ENCODE results near the gene CEACAM7. TPM values are rescaled to one million over a fixed set of nuclear protein-coding genes. Genes with fewer than 3 reads are reported as not detected.

Gene CEACAM7
- total and polyA plus RNA-seq, 2 of the 13 experiments (the other 11 are each of a cell fraction or from before 2014, with no cell fraction given): not detected

- TF ChIP-seq CHD2 (IDR thresholded peaks at IDR 0.05; ENCODE audit: low read depth, low read length) (no peak), HMG20A (CRISPR knock-in tag; IDR thresholded peaks at IDR 0.05; ENCODE audit: borderline replicate concordance) (no peak), ETV5 (CRISPR knock-in tag; IDR thresholded peaks at IDR 0.05; ENCODE audit: borderline replicate concordance) (no peak), ZNF503 (CRISPR knock-in tag; IDR thresholded peaks at IDR 0.05) (no peak), USF2 (IDR thresholded peaks at IDR 0.05; ENCODE audit: low read depth, low read length) (no peak), USF2 (CRISPR knock-in tag; IDR thresholded peaks at IDR 0.05; ENCODE audit: borderline replicate concordance) (no peak), MEIS1 (CRISPR knock-in tag; IDR thresholded peaks at IDR 0.05; ENCODE audit: borderline replicate concordance) (no peak)
Measured at GRCh38 chr19:41652250-41652649, 35.8 kb downstream of the CEACAM7 start (continued).

- POLR2A ChIA-PET: no interaction called here
- Histone ChIP-seq H4K20me1 (ENCODE audit: insufficient read depth, low read length) (no peaks in the 10 kb centered on the region), H3K4me1 (ENCODE audit: insufficient read depth, low read length) (no peaks in the 10 kb centered on the region), H3K4me2 (ENCODE audit: low read depth, low read length) (no peak overlapping the region), H3K4me3 (replicated peaks in 1 of 3; ENCODE audit: insufficient read depth in 1 of 3, low read depth in 2 of 3, low read length in 3 of 3) (no peak overlapping the region), H3K27ac (ENCODE audit: extremely low read length, insufficient read depth, low read length) (no peak overlapping the region), H2AFZ (ENCODE audit: low read length) (no peak overlapping the region), H3K9ac (ENCODE audit: insufficient read depth, low read depth, low read length) (no peak overlapping the region), H3K79me2 (ENCODE audit: insufficient read depth, low read length) (no peaks in the 10 kb centered on the region), H3K9me3 (ENCODE audit: low read length) (no peaks in the 10 kb centered on the region), H3K36me3 (replicated peaks in 1 of 2; ENCODE audit: control insufficient read depth in 1 of 2, insufficient read depth in 2 of 2, low read length in 2 of 2) (no peaks in the 10 kb centered on the region), H3K27me3 (ENCODE audit: control insufficient read depth in 1 of 2, insufficient read depth in 2 of 2, low read length in 2 of 2) (peaks cover 0 to 1% of the 10 kb centered on the region in 2 experiments; a peak in 1 of 5 replicates)
- in situ Hi-C loops (cut with HindIII; ENCODE audit: extremely low pct_ligation_motif_present, low pct_unique_long_range_greater_than_20kb): no loop called here
- whole genome bisulfite sequencing (ENCODE audit: low lambda C conversion rate): 3% methylated on average over 3 of the region's 3 CpGs
- CTCF ChIA-PET (ENCODE audit: low intra/inter-chr PET ratio, low total read pairs): no interaction called here
- no peak for TF ChIP-seq ZNF639 (CRISPR knock-in tag; conservative IDR thresholded peaks at IDR 0.05)
- TF ChIP-seq ATF7 (IDR thresholded peaks at IDR 0.05): no peak
- no peak for TF ChIP-seq ATF7 (CRISPR knock-in tag; IDR thresholded peaks at IDR 0.05)
- TF ChIP-seq IRF9 (CRISPR knock-in tag; IDR thresholded peaks at IDR 0.05; ENCODE audit: borderline replicate concordance): no peak
- no peak for TF ChIP-seq FOXO4 (CRISPR knock-in tag; conservative IDR thresholded peaks at IDR 0.05)
- intact Hi-C loops (cut with micrococcal nuclease; ENCODE audit: unreplicated experiment): no loop called here
- BruUV-seq (replicated peaks): no TSS peak
- ATAC-seq (no peak), FAIRE-seq (no peak), DNase-seq (ENCODE audit: low spot score) (no peak)
Measured at GRCh38 chr19:41649827-41650226, 38.2 kb downstream of the CEACAM7 start.

Data from HepG2 (cell line).